Measurements from ENCODE around the gene RBM23. TPM values are rescaled to one million over a fixed set of nuclear protein-coding genes. Genes with fewer than 3 reads are reported as not detected.

RBM23 gene
- total and polyA plus RNA-seq, 3 experiments from 2014 or later, result 50.3 to 88.8 (median 83.6) TPM

GRCh38 chr14:22901799-22902198 lies 17.1 kb downstream of the RBM23 start:
- peaks cover 7% of the 10 kb centered on the region for H3K4me1 ChIP-seq (ENCODE audit: insufficient read depth, low read length)
- Mint-ChIP-seq H3K9me3 (no peaks in the 10 kb centered on the region), H3K36me3 (peaks cover 20 to 66% (median 27%) of the 10 kb centered on the region in 3 donors), H3K4me1 (peaks cover 5 to 10% (median 5%) of the 10 kb centered on the region in 3 donors), H3K27ac (peak overlapping the region in 3 of 8 donors; percentile 6 to 71 (median 34)), H3K27me3 (no peaks in the 10 kb centered on the region), H3K4me3 (no peak overlapping the region)
- no peaks in the 10 kb centered on the region for H3K9me3 ChIP-seq (ENCODE audit: low read length)
- H3K27ac ChIP-seq (ENCODE audit: low read depth, low read length), result no peak overlapping the region
- ChIA-PET POLR2A (interaction anchor here (0.6 to 1.0 kb wide), 2 partner anchors 16 to 29 kb away, joined by 3 read pairs; no protein-coding TSS in a partner anchor), CTCF (interaction anchor here (0.8 to 6.4 kb wide), 7 partner anchors 9 to 332 kb away, joined by 3 to 70 read pairs (median 25); partner anchors contain the start of gene LRP10)
- no peak for DNase-seq
- no peaks in the 10 kb centered on the region for H3K27me3 ChIP-seq (ENCODE audit: insufficient read depth, low read length, poor library complexity, severe bottlenecking)
- H3K4me3 ChIP-seq (ENCODE audit: low read length), result no peak overlapping the region
- peaks cover 52% of the 10 kb centered on the region for H3K36me3 ChIP-seq (ENCODE audit: insufficient read depth, low read length)

GRCh38 chr14:22900081-22900799 lies 18.7 kb downstream of the RBM23 start:
- H3K27ac ChIP-seq (ENCODE audit: low read depth, low read length), result no peak overlapping the region
- H3K4me3 Mint-ChIP-seq, result no peak overlapping the region

GRCh38 chr14:22898302-22899090 lies 20.5 kb downstream of the RBM23 start:
- no peak overlapping the region for H3K4me3 Mint-ChIP-seq
- no peaks in the 10 kb centered on the region for H3K9me3 Mint-ChIP-seq
- Histone ChIP-seq H3K9me3 (ENCODE audit: low read length) (no peaks in the 10 kb centered on the region), H3K4me3 (ENCODE audit: low read length) (no peak overlapping the region), H3K36me3 (ENCODE audit: insufficient read depth, low read length) (peaks cover 22% of the 10 kb centered on the region), H3K27ac (ENCODE audit: low read depth, low read length) (peak overlapping the region; percentile 26), H3K4me1 (ENCODE audit: insufficient read depth, low read length) (peaks cover 7% of the 10 kb centered on the region), H3K27me3 (ENCODE audit: insufficient read depth, low read length, poor library complexity, severe bottlenecking) (no peaks in the 10 kb centered on the region)
- no peaks in the 10 kb centered on the region for H3K27me3 Mint-ChIP-seq
- H3K4me1 Mint-ChIP-seq, result peaks cover 5 to 10% (median 5%) of the 10 kb centered on the region in 3 donors
- peak overlapping the region in 2 of 8 donors; percentile 40 to 46 for H3K27ac Mint-ChIP-seq
- POLR2A ChIA-PET, result no interaction called here
- DNase-seq, result no peak
- CTCF ChIA-PET, result interaction anchor here (2.3 to 6.4 kb wide), 4 partner anchors 11 to 328 kb away, joined by 14 to 70 read pairs (median 32); partner anchors contain the start of gene REM2
- peaks cover 0 to 35% (median 8%) of the 10 kb centered on the region in 3 donors for H3K36me3 Mint-ChIP-seq

More at GRCh38 chr14:22900081-22900799, 18.7 kb downstream of the RBM23 start:
- Mint-ChIP-seq H3K27me3 (no peaks in the 10 kb centered on the region), H3K27ac (peak overlapping the region in 6 of 8 donors; percentile 0 to 65 (median 26)), H3K36me3 (peaks cover 12 to 50% (median 19%) of the 10 kb centered on the region in 3 donors), H3K9me3 (no peaks in the 10 kb centered on the region), H3K4me1 (peaks cover 5 to 10% (median 5%) of the 10 kb centered on the region in 3 donors)
- Histone ChIP-seq H3K27me3 (ENCODE audit: insufficient read depth, low read length, poor library complexity, severe bottlenecking) (no peaks in the 10 kb centered on the region), H3K4me1 (ENCODE audit: insufficient read depth, low read length) (peaks cover 7% of the 10 kb centered on the region), H3K36me3 (ENCODE audit: insufficient read depth, low read length) (peaks cover 40% of the 10 kb centered on the region), H3K9me3 (ENCODE audit: low read length) (no peaks in the 10 kb centered on the region), H3K4me3 (ENCODE audit: low read length) (no peak overlapping the region)
- POLR2A ChIA-PET, result interaction anchor here (0.6 to 1.0 kb wide), 3 partner anchors 85 to 906 kb away, joined by 3 to 5 read pairs (median 3); no protein-coding TSS in a partner anchor
- CTCF ChIA-PET, result interaction anchor here (0.6 to 6.4 kb wide), 19 partner anchors 12 to 344 kb away, joined by 3 to 70 read pairs (median 4); partner anchors contain the start of genes LRP10, RBM23 and REM2
- DNase-seq, result peak in 2 of 5 donors; percentile 49 to 57

- H3K27me3 ChIP-seq (ENCODE audit: insufficient read depth, low read length, poor library complexity, severe bottlenecking), result no peaks in the 10 kb centered on the region
- ChIA-PET CTCF (interaction anchor here (1.9 to 2.5 kb wide), 4 partner anchors 25 to 74 kb away, joined by 5 to 15 read pairs (median 11); partner anchors contain the start of gene LRP10), POLR2A (no interaction called here)
- no peaks in the 10 kb centered on the region for H3K9me3 ChIP-seq (ENCODE audit: low read length)
- no peaks in the 10 kb centered on the region for H3K27me3 Mint-ChIP-seq
- H3K27ac Mint-ChIP-seq, result peak overlapping the region in 2 of 8 donors; percentile 32 to 36
- H3K4me3 Mint-ChIP-seq, result no peak overlapping the region
- peaks cover 0 to 30% (median 7%) of the 10 kb centered on the region in 3 donors for H3K36me3 Mint-ChIP-seq
- DNase-seq, result no peak
- peaks cover 7% of the 10 kb centered on the region for H3K4me1 ChIP-seq (ENCODE audit: insufficient read depth, low read length)
- H3K4me1 Mint-ChIP-seq, result peaks cover 5 to 10% (median 5%) of the 10 kb centered on the region in 3 donors
- H3K27ac ChIP-seq (ENCODE audit: low read depth, low read length), result no peak overlapping the region
- no peak overlapping the region for H3K4me3 ChIP-seq (ENCODE audit: low read length)
- no peaks in the 10 kb centered on the region for H3K9me3 Mint-ChIP-seq
- peaks cover 14% of the 10 kb centered on the region for H3K36me3 ChIP-seq (ENCODE audit: insufficient read depth, low read length)
Measured at GRCh38 chr14:22897357-22897756, 21.6 kb downstream of the RBM23 start.

DNA sequence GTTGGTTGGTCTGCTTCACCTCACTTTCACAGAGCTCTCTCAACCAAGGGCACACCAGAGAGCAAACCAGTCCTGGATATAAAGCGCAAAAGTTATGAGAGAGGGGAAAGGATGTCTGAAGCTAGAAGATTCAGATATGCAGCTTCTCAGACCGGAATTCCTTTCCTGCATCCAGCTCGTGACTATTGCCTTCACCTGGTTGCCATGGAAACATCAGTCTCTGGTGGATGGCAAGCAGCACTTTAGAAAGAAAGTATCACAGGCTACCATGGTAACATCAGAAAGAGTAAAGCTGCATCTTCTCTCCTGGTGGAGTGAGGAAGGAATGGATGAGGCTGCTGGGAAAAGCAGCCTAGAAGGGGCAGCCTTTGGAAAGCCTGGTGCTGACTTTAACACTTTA lies 22.2 kb downstream of the RBM23 start:
- H3K36me3 Mint-ChIP-seq, result peaks cover 0 to 25% (median 3%) of the 10 kb centered on the region in 3 donors
- H3K4me3 ChIP-seq (ENCODE audit: low read length), result no peak overlapping the region

GRCh38 chr14:22896356-22896755 lies 22.6 kb downstream of the RBM23 start:
- peaks cover 0 to 21% (median 3%) of the 10 kb centered on the region in 3 donors for H3K36me3 Mint-ChIP-seq
- H3K36me3 ChIP-seq (ENCODE audit: insufficient read depth, low read length), result peaks cover 4% of the 10 kb centered on the region
- H3K4me1 Mint-ChIP-seq, result peaks cover 5 to 10% (median 5%) of the 10 kb centered on the region in 3 donors
- peak overlapping the region in 3 of 8 donors; percentile 11 to 30 (median 29) for H3K27ac Mint-ChIP-seq
- POLR2A ChIA-PET, result no interaction called here
- no peaks in the 10 kb centered on the region for H3K27me3 Mint-ChIP-seq
- H3K4me1 ChIP-seq (ENCODE audit: insufficient read depth, low read length), result peaks cover 7% of the 10 kb centered on the region
- no peak overlapping the region for H3K27ac ChIP-seq (ENCODE audit: low read depth, low read length)
- no peaks in the 10 kb centered on the region for H3K9me3 ChIP-seq (ENCODE audit: low read length)
- H3K27me3 ChIP-seq (ENCODE audit: insufficient read depth, low read length, poor library complexity, severe bottlenecking), result no peaks in the 10 kb centered on the region
- CTCF ChIA-PET, result interaction anchor here (1.0 to 2.5 kb wide), 9 partner anchors 11 to 339 kb away, joined by 3 to 15 read pairs (median 4); partner anchors contain the start of gene LRP10
- H3K4me3 Mint-ChIP-seq, result no peak overlapping the region
- no peaks in the 10 kb centered on the region for H3K9me3 Mint-ChIP-seq
- H3K4me3 ChIP-seq (ENCODE audit: low read length), result no peak overlapping the region
- DNase-seq, result no peak

More for the DNA sequence above, 22.2 kb downstream of the RBM23 start:
- H3K4me1 Mint-ChIP-seq, result peaks cover 5 to 10% (median 5%) of the 10 kb centered on the region in 3 donors
- no peaks in the 10 kb centered on the region for H3K9me3 Mint-ChIP-seq
- no peaks in the 10 kb centered on the region for H3K27me3 Mint-ChIP-seq
- ChIA-PET CTCF (interaction anchor here (1.0 to 2.5 kb wide), 7 partner anchors 11 to 340 kb away, joined by 3 to 15 read pairs (median 5); partner anchors contain the start of gene LRP10), POLR2A (no interaction called here)
- peaks cover 7% of the 10 kb centered on the region for H3K4me1 ChIP-seq (ENCODE audit: insufficient read depth, low read length)
- no peaks in the 10 kb centered on the region for H3K27me3 ChIP-seq (ENCODE audit: insufficient read depth, low read length, poor library complexity, severe bottlenecking)
- H3K27ac Mint-ChIP-seq, result peak overlapping the region in 2 of 8 donors; percentile 29 to 30
- no peak overlapping the region for H3K4me3 Mint-ChIP-seq
- no peak for DNase-seq
- H3K36me3 ChIP-seq (ENCODE audit: insufficient read depth, low read length), result peaks cover 8% of the 10 kb centered on the region
- H3K9me3 ChIP-seq (ENCODE audit: low read length), result no peaks in the 10 kb centered on the region
- no peak overlapping the region for H3K27ac ChIP-seq (ENCODE audit: low read depth, low read length)

GRCh38 chr14:22895402-22895801 lies 23.5 kb downstream of the RBM23 start:
- Mint-ChIP-seq H3K9me3 (no peaks in the 10 kb centered on the region), H3K4me1 (peaks cover 3 to 5% (median 4%) of the 10 kb centered on the region in 3 donors), H3K27ac (peak overlapping the region in 2 of 8 donors; percentile 29 to 61), H3K27me3 (no peaks in the 10 kb centered on the region), H3K36me3 (peaks cover 0 to 14% (median 3%) of the 10 kb centered on the region in 3 donors), H3K4me3 (no peak overlapping the region)
- Histone ChIP-seq H3K4me3 (ENCODE audit: low read length) (no peak overlapping the region), H3K36me3 (ENCODE audit: insufficient read depth, low read length) (no peaks in the 10 kb centered on the region), H3K9me3 (ENCODE audit: low read length) (no peaks in the 10 kb centered on the region), H3K4me1 (ENCODE audit: insufficient read depth, low read length) (peaks cover 5% of the 10 kb centered on the region), H3K27ac (ENCODE audit: low read depth, low read length) (no peak overlapping the region), H3K27me3 (ENCODE audit: insufficient read depth, low read length, poor library complexity, severe bottlenecking) (no peaks in the 10 kb centered on the region)
- ChIA-PET POLR2A (interaction anchor here (0.5 kb wide), 1 partner anchor 32 kb away, joined by 4 read pairs; no protein-coding TSS in a partner anchor), CTCF (interaction anchor here (1.0 to 2.5 kb wide), 8 partner anchors 10 to 325 kb away, joined by 3 to 15 read pairs (median 4); partner anchors contain the start of gene LRP10)
- DNase-seq, result no peak

Measured in CD8-positive, alpha-beta memory T cell (primary cell).